ENCODE results near the gene FBN1.

FBN1 gene

GRCh38 chr15:48426941-48427340 is 218.6 kb downstream of the FBN1 start:
- DNase-seq (ENCODE audit: low read depth in 2 of 2): no peak

GRCh38 chr15:48426044-48426443 is 219.5 kb downstream of the FBN1 start:
- no peak for DNase-seq (ENCODE audit: low read depth in 2 of 2)

- no peak for DNase-seq (ENCODE audit: low read depth in 2 of 2)
Measured at GRCh38 chr15:48425051-48425450, 220.5 kb downstream of the FBN1 start.

- DNase-seq (ENCODE audit: low read depth in 2 of 2): no peak
Measured at GRCh38 chr15:48423896-48424475, 221.5 kb downstream of the FBN1 start.

- DNase-seq (ENCODE audit: low read depth in 2 of 2): no peak
Measured at GRCh38 chr15:48423342-48423741, 222.2 kb downstream of the FBN1 start.

GRCh38 chr15:48422401-48422800 is 223.1 kb downstream of the FBN1 start:
- DNase-seq (ENCODE audit: low read depth in 2 of 2): no peak

- DNase-seq (ENCODE audit: low read depth in 2 of 2): no peak
Measured at GRCh38 chr15:48421362-48421761, 224.1 kb downstream of the FBN1 start.

- no peak for DNase-seq (ENCODE audit: low read depth in 2 of 2)
Measured at GRCh38 chr15:48419896-48420295, 225.6 kb downstream of the FBN1 start.

- no peak for DNase-seq (ENCODE audit: low read depth in 2 of 2)
Measured at GRCh38 chr15:48418343-48418742, 227.2 kb downstream of the FBN1 start.

- DNase-seq (ENCODE audit: low read depth in 2 of 2): no peak
Measured at GRCh38 chr15:48416301-48416700, 229.2 kb downstream of the FBN1 start.

- DNase-seq (ENCODE audit: low read depth in 2 of 2): no peak
Measured at GRCh38 chr15:48415036-48415886, 230.2 kb downstream of the FBN1 start.

- no peak for DNase-seq (ENCODE audit: low read depth in 2 of 2)
Measured at GRCh38 chr15:48414015-48414414, 231.5 kb downstream of the FBN1 start.

GRCh38 chr15:48413304-48413703 is 232.2 kb downstream of the FBN1 start:
- DNase-seq (ENCODE audit: low read depth in 2 of 2): no peak

GRCh38 chr15:48411971-48412591 is 233.4 kb downstream of the FBN1 start:
- no peak for DNase-seq (ENCODE audit: low read depth in 2 of 2)

- no peak for DNase-seq (ENCODE audit: low read depth in 2 of 2)
Measured at GRCh38 chr15:48409623-48410022, 235.9 kb downstream of the FBN1 start.

- DNase-seq (ENCODE audit: low read depth in 2 of 2): no peak
Measured at GRCh38 chr15:48408327-48408726, 237.2 kb downstream of the FBN1 start.

GRCh38 chr15:48407646-48408045 is 237.9 kb downstream of the FBN1 start:
- no peak for DNase-seq (ENCODE audit: low read depth in 2 of 2)

GRCh38 chr15:48406911-48407310 is 238.6 kb downstream of the FBN1 start:
- DNase-seq (ENCODE audit: low read depth in 2 of 2): no peak

- DNase-seq (ENCODE audit: low read depth in 2 of 2): no peak
Measured at GRCh38 chr15:48406266-48406891, 239.1 kb downstream of the FBN1 start.

GRCh38 chr15:48402427-48403177 is 242.9 kb downstream of the FBN1 start:
- DNase-seq (ENCODE audit: low read depth in 2 of 2): no peak

- no peak for DNase-seq (ENCODE audit: low read depth in 2 of 2)
Measured at GRCh38 chr15:48400086-48400485, 245.4 kb downstream of the FBN1 start.

GRCh38 chr15:48397841-48398240 is 247.7 kb downstream of the FBN1 start:
- no peak for DNase-seq (ENCODE audit: low read depth in 2 of 2)
